Right lobe of liver (tissue), 6 donors: ENCODE results near the gene PLEKHG3. TPM values are rescaled to one million over a fixed set of nuclear protein-coding genes. Genes with fewer than 3 reads are reported as not detected.
A peak's percentile ranks its signal among the peaks of the same experiment; 100 is the strongest.

Experiments used
- ATAC-seq, 4 donors: fragments of 200-7000 bp; cut with Tn5 transposase; one replicate each; pipeline ENCODE4 v1.9.1; 2020; ENCODE audit warnings: mild to moderate bottlenecking in 4 of 4, moderate library complexity in 4 of 4
- DNase-seq, 3 donors: peaks; one replicate each; pipeline ENCODE4 v3.0.0-alpha.2; 2020
- H3K27ac ChIP-seq, 3 donors: fragments of 200-600 bp; one replicate each; pipeline ENCODE4 v1.8.0; 2022
- H3K27me3 ChIP-seq, 2 donors: fragments of 200-600 bp; one replicate each; pipeline ENCODE4 v1.8.0; 2022
- H3K36me3 ChIP-seq, 4 donors: fragments of 200-600 bp; sonication (generic) in 1 of 4; one replicate each; pipeline versions ENCODE4 v1.5.1 to v1.8.0; 2017 to 2022; ENCODE audit warnings: control low read depth in 1 of 4
- H3K4me1 ChIP-seq, 4 donors: fragments of 200-600 bp; sonication (generic) in 1 of 4; one replicate each; pipeline versions ENCODE4 v1.5.1 to v1.8.0; 2017 to 2022; ENCODE audit warnings: control low read depth in 1 of 4
- H3K4me3 ChIP-seq, 3 donors: fragments of 200-600 bp; one replicate each; pipeline ENCODE4 v1.8.0; 2022
- H3K9me3 ChIP-seq, 4 donors: fragments of 200-600 bp; sonication (generic) in 1 of 4; one replicate each; pipeline versions ENCODE4 v1.5.1 to v1.8.0; 2017 to 2022; ENCODE audit warnings: control low read depth in 1 of 4
- POLR2A ChIP-seq: fragments of 450-650 bp; IDR thresholded peaks from one replicate; pipeline ENCODE4 v1.6.1; 2017; ENCODE audit warnings: antibody characterized with exemption, mild to moderate bottlenecking
- WGBS: methylation state at CpG from one replicate; pipeline ENCODE4 v1.1.6; 2018; ENCODE audit warnings: low coverage, low lambda C conversion rate; ENCODE audit not compliant: insufficient coverage; ENCODE audit errors: missing lambda C conversion rate; 5-methylcytosine and 5-hydroxymethylcytosine counted together
- intact Hi-C, 2 donors: fragments of 100-400 bp; cut with DNase I; formaldehyde crosslinking; loops; one replicate each; pipeline versions ENCODE4 v1.11.2 to v1.14.1; 2022
- total RNA-seq, 6 experiments: library from RNA; depleted of rRNA in 2 of 6; stranded (reverse); fragments of >200 nt in 2 of 6; fragmentation: NEBNext Ultra II Directional in 3 of 6; extraction: Animal tissue kit (Norgen Biotek cat#: 25700) in 3 of 6; gene quantifications; one replicate each; pipeline versions ENCODE4 v1.1.0 to v1.2.4, GENCODE V29; 2016 to 2023
- TF ChIP-seq, protein P1 (sequence below), 4 donors: fragments of 200-600 bp in 3 of 4; fragments of 450-650 bp in 1 of 4; IDR thresholded peaks; one replicate each; pipeline versions ENCODE4 v1.5.1 to v1.8.0; 2016 to 2022; ENCODE audit warnings: antibody characterized with exemption in 4 of 4, mild to moderate bottlenecking in 2 of 4
- donor health status: DM: no; HTN: yes; CAD: no.
- donor health status: DM: no; HTN: no; CAD: no.
- donor health status: DM: no; HTN: no; CAD: no.
- donor health status: DM: no; HTN: yes; CAD: no.
- donor health status: DM: no; HTN: yes; CAD: no.

The PLEKHG3 gene
- total RNA-seq, 6 experiments from 2014 or later = 25.4 to 49.1 (median 28.0) TPM

DNA sequence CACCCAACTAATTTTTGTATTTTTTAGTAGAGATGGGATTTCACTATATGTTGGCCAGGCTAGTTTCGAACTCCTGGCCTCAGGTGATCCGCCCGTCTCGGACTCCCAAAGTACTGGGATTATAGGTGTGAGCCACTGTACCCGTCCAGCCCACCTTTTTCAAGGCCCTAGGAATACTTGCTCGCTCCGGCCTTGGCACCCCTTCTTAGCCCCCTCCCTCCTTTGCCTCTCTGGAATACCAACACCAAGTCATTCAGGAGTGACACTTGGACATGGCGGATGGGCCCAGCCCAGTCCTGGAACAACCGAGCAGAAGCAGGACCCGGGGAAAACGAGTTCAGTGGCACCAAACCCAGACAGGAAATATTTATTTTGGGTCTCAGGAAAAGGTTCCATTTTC lies 29.1 kb downstream of the PLEKHG3 start:
- ATAC-seq (no peak), DNase-seq (peak in 2 of 3 donors; percentile 7 to 17)
- TF ChIP-seq, protein P1, sequence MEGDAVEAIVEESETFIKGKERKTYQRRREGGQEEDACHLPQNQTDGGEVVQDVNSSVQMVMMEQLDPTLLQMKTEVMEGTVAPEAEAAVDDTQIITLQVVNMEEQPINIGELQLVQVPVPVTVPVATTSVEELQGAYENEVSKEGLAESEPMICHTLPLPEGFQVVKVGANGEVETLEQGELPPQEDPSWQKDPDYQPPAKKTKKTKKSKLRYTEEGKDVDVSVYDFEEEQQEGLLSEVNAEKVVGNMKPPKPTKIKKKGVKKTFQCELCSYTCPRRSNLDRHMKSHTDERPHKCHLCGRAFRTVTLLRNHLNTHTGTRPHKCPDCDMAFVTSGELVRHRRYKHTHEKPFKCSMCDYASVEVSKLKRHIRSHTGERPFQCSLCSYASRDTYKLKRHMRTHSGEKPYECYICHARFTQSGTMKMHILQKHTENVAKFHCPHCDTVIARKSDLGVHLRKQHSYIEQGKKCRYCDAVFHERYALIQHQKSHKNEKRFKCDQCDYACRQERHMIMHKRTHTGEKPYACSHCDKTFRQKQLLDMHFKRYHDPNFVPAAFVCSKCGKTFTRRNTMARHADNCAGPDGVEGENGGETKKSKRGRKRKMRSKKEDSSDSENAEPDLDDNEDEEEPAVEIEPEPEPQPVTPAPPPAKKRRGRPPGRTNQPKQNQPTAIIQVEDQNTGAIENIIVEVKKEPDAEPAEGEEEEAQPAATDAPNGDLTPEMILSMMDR (IDR thresholded peaks at IDR 0.05) = no peak
- no peak for TF ChIP-seq POLR2A
- 84% methylated on average over 9 of the region's 11 CpGs for WGBS
- no peak overlapping the region for H3K27ac ChIP-seq
- peaks cover 0 to 9% (median 4%) of the 10 kb centered on the region in 4 donors for H3K4me1 ChIP-seq
- no peak overlapping the region for H3K4me3 ChIP-seq
- H3K27me3 ChIP-seq = no peaks in the 10 kb centered on the region
- H3K9me3 ChIP-seq = no peaks in the 10 kb centered on the region
- intact Hi-C loops = no loop called here
- peaks cover 0 to 29% (median 5%) of the 10 kb centered on the region in 4 donors for H3K36me3 ChIP-seq

DNA sequence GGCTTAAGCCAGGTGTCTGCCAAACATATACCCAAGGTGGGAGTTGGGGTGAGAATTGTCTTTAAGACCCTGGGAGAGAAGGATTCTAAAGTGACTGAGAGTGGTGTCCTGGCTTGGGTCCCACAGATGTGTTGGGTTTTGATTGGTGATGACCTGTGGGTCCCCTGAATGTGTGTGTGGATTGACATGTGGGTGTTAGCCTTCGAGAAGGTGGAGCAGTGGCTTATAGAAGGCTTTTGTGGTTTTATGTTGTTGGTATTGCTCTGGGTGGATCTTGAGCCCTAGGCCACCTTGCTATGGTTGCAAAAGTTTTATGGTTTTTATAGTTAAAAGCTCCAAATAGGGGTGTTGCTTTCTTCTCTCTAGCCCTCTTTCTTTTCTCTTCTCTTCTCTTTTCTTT lies 29.7 kb downstream of the PLEKHG3 start:
- DNase-seq (peak in 1 of 3 donors; percentile 3), ATAC-seq (no peak)
- no CpG with 5 or more reads among the region's 1 CpG for WGBS
- no peak overlapping the region for H3K27ac ChIP-seq
- H3K4me1 ChIP-seq = peaks cover 0 to 9% (median 4%) of the 10 kb centered on the region in 4 donors
- H3K4me3 ChIP-seq = no peak overlapping the region
- intact Hi-C loops = no loop called here
- no peaks in the 10 kb centered on the region for H3K9me3 ChIP-seq
- peaks cover 0 to 32% (median 3%) of the 10 kb centered on the region in 4 donors for H3K36me3 ChIP-seq
- no peaks in the 10 kb centered on the region for H3K27me3 ChIP-seq
- TF ChIP-seq, protein P1 (IDR thresholded peaks at IDR 0.05) = no peak
- no peak for TF ChIP-seq POLR2A

DNA sequence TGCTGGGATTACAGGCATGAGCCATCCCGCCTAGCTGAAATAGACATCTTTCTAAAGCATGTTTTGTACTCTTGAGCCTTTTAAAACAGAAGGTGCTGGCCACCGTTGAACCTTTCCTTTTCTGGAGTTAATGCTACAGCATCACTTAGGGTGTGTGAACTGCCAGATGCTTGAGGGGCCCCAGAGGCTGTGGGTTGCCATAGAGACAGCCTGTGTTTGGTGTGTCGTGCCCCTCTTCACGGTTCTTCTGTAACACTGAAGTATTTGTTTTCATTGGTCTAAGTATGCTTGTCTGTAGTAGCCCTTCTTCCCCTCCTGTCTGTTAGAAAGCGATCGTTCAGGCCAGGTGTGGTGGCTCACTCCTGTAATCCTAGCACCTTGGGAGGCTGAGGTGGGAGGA lies 30.8 kb downstream of the PLEKHG3 start:
- 81% methylated on average over 4 of the region's 6 CpGs for WGBS
- Histone ChIP-seq H3K4me3 (no peak overlapping the region), H3K4me1 (peaks cover 0 to 9% (median 4%) of the 10 kb centered on the region in 4 donors), H3K36me3 (peaks cover 0 to 40% (median 7%) of the 10 kb centered on the region in 4 donors), H3K27ac (no peak overlapping the region), H3K9me3 (no peaks in the 10 kb centered on the region), H3K27me3 (no peaks in the 10 kb centered on the region)
- intact Hi-C loops = no loop called here
- TF ChIP-seq POLR2A = no peak
- TF ChIP-seq, protein P1 (IDR thresholded peaks at IDR 0.05) = no peak
- DNase-seq (peak in 1 of 3 donors; percentile 16), ATAC-seq (no peak)

DNA sequence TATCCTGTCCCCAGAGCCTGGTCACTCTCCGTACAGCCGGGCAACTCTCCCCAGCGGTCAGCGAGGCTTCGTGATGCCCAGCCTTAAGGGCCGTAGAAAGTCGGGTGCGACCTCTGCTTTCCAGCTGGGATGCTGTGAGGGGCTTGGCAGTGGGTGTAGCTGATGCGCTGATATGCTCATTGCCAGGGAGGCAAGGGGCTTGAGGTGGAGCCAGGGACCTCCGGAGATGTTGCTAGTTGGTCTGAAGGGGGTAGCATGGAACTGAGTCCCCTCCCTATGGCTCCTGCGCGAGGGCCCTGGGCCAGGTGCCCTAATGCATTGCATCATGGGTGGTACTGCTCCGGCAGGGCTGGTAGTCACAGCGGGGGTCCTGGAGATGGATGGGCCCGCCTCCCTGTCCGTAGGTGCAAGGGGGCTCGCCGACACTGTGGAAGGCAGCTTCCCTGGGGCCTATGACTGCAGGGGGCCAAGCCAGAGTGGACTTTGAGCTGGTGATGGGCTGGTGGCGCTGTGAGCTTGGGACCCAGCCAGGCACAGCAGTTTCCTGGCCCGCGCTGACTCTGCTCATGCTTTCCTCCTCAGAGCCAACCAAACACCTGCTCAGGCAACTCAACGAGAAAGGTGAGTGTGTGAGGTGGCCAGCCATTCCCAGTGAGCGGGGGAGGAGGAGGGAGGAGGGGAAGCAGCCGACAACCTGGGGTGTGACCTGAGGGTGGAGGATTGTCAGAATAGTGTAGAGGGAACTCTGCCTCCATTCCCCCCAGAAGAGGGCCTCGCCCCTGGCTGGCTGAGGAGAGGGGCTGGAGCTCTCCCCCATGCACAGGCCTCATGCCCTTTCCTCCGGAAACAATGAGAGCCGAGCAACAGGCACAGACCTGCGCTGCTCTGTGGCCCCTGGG lies 32.3 kb downstream of the PLEKHG3 start:
- peaks cover 0 to 44% (median 14%) of the 10 kb centered on the region in 4 donors for H3K36me3 ChIP-seq
- intact Hi-C loops = no loop called here
- no peaks in the 10 kb centered on the region for H3K27me3 ChIP-seq
- WGBS = 35% methylated on average over 6 of the region's 28 CpGs
- peak; percentile 76 to 94 (median 85) for ATAC-seq
- no peak overlapping the region for H3K27ac ChIP-seq
- no peaks in the 10 kb centered on the region for H3K9me3 ChIP-seq
- H3K4me3 ChIP-seq = no peak overlapping the region
- TF ChIP-seq, protein P1 (IDR thresholded peaks at IDR 0.05) = peak in 2 of 4 donors; percentile 5 to 12
- TF ChIP-seq POLR2A = no peak
- peak; percentile 59 to 73 (median 63) for DNase-seq
- H3K4me1 ChIP-seq = peaks cover 0 to 9% (median 4%) of the 10 kb centered on the region in 4 donors
